Stimulated activated CD4-positive, alpha-beta T cell treated with anti-CD3 and anti-CD28 coated beads, Interleukin-1b, Interleukin-23, amount 100 ng/mL, for 4 hours (primary cell): Measurements from ENCODE around the gene PPP1R3E.
"Not testable (repeated sequence)": the region's sequence is repeated elsewhere in the genome, so short reads cannot be mapped to it uniquely, and the experiment has no call there.

Experiments used
- DNase-seq, 2 donors: peaks; one replicate each; pipeline ENCODE4 v3.0.0-alpha.2; 2020; ENCODE audit warnings: low read depth in 2 of 2

The PPP1R3E gene

DNA sequence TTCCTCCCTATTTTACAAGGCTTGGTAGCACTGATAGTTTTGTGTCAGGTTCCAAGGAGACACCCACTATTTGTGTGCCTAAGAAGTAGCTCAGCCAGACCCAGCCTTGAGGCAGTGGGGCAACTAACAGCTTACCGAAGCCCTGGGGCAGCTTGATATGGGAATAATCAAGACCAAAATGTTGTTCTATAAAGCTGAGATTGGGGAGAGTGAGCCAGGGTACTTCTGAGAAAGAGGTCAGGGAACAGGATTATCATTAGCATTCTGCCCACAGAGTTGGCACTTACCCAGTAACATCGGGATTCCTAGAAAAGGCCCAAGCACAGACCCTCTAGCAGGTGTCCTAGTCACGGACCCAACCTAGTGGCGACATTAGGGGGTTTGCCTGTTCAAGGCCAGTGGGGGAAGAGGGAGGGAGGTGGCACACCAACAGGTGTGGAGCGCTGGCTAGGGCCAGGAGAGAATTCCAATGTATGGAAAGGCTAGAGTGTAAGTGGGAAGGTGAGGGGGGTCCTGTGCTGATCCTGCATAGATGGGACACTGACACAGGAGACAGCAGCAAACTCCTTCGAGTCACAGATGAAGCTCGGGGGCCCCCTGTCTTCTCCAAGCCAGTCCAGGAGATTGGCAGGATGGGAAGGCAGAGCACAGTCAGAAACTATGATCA lies 4.9 kb downstream of the PPP1R3E start:
- DNase-seq = no peak

- DNase-seq = no peak
Measured at GRCh38 chr14:23297096-23297495, 5.6 kb downstream of the PPP1R3E start.

- no peak for DNase-seq
Measured at GRCh38 chr14:23296012-23296777, 6.5 kb downstream of the PPP1R3E start.

- DNase-seq = peak; percentile 31 to 32
Measured at GRCh38 chr14:23294734-23295561, 7.7 kb downstream of the PPP1R3E start.

- DNase-seq = no peak
Measured at GRCh38 chr14:23286902-23287479, 15.7 kb downstream of the PPP1R3E start.

- peak; percentile 93 to 98 for DNase-seq
Measured at GRCh38 chr14:23286020-23286901, 16.4 kb downstream of the PPP1R3E start, which contains the start of gene HOMEZ. Gene HOMEZ, minus strand, starts transcription at chr14:23286132. Its CDS starts 180 bp downstream, at chr14:23285952.

GRCh38 chr14:23285530-23286019 lies 17.1 kb downstream of the PPP1R3E start:
- DNase-seq = peak in 1 of 2 donors; percentile 15

- no peak for DNase-seq
Measured at GRCh38 chr14:23284654-23285529, 17.8 kb downstream of the PPP1R3E start.

DNA sequence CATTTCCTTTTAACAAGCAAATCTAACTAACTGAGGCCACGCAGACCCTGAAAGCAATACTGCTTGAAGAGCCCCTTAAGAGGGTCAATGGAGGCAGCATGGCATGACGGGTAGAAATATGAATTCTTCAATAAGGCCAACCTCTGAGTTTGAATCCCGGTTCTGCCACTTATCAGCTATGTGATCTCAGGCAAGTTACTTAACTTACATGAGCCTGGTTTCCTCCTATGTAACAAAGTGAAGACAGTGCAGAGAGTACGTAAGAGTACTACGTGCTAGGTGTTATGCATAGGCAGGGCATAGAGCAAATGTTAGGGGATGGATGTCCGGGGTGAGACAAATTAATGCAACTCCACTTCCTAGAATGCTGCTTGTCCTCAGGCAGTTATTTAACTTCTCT lies 21.4 kb downstream of the PPP1R3E start:
- no peak for DNase-seq

DNA sequence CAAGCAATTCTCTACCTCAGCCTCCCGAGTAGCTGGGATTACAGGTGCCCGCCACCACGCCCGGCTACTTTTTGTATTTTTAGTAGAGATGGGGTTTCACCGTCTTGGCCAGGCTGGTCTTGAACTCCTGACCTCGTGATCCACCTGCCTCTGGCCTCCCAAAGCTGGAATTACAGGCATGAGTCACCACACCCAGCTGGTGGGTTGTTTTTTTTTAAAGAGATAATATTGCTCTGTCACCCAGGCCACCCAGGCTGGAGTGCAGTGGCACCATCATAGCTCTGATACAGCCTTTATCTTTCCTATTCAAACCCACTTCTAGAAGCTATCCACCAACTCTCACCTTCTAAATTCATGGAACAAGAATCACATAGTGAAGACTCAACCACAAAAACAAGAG lies 24.7 kb downstream of the PPP1R3E start:
- DNase-seq = not testable (repeated sequence)

GRCh38 chr14:23277189-23277588 lies 25.5 kb downstream of the PPP1R3E start:
- no peak for DNase-seq

- DNase-seq = no peak
Measured at GRCh38 chr14:23275412-23275811, 27.2 kb downstream of the PPP1R3E start.

GRCh38 chr14:23269193-23269592 lies 33.5 kb downstream of the PPP1R3E start:
- no peak for DNase-seq

GRCh38 chr14:23260849-23261248 lies 41.8 kb downstream of the PPP1R3E start:
- not testable (repeated sequence) for DNase-seq

- DNase-seq = no peak
Measured at GRCh38 chr14:23259426-23259825, 43.2 kb downstream of the PPP1R3E start.

DNA sequence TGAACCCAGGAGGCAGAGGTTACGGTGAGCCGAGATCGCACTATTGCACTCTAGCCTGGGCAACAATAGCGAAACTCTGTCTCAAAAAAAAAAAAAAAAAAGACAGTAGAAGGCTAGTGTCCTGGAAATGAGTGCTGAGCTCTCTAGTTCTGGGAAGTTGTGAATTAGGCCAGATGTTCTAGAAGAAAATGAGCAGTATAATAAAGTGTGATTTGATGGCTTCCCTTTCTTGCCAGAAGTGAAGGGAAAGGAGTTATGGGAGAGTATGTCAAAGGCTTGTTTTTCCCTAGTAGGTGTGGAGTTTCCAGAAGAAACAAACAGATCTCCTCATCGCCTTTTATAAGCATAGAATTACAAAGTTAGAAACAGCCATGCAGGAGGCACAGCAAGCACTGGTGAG lies 44.4 kb downstream of the PPP1R3E start:
- no peak for DNase-seq

DNA sequence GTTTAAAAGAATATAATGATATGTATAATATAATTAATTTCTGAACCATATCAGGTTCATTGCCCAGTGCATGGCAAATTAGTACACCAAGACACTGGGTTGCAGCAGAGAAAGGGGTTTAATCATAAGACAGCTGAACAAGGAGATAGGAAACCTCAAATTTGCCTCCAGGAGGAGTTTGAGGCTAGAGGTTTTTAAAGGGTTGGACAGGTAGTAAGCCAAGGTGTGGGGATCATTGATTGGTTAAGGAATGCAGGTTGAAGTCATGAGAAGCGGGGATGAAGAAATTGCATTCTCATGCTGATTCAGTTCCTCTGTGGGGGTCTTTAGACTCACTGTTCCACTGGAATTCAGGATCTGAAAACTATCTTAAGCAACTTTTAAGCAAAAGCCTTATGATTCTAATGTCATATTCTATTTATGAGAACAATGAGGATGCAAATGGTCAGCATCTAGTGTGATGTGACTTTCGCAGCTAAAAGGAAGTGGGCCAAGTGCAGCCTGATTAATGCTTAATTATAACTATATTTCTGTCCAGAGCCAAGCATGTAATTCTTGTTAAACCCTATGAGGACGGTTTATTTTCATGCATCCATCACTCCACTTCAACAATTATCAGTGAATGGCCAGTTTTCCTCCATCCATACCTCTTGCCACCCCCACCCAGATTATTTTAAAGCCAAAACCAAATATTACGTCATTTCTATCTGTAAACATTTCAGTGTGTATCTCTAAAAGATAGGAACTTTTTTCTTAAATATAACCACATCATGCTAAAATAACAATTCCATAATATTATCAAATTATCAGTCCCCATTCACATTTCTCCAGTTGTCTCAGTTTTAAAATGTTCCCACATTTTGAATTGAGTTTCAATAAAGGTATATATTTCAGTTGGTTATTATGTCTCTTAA lies 50.0 kb downstream of the PPP1R3E start:
- no peak for DNase-seq

DNA sequence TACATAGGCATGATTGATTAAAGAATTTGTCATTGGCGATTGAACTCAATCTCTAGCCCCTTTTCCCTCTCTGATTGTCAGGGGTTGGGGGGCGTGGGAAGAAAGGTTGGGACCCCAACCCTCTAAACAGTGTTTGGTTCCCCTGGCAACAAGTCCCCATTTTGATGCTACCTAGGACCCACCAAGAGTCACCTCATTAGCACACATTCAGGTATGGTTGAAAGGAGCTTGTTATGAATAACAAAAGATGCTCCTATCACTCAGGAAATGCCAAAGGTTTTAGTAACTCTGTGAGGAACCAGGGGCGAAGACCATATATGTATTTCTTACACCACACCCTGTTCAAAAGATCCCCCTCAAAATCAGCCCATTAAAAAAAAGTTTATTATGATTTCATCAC lies 50.7 kb downstream of the PPP1R3E start:
- no peak for DNase-seq

DNA sequence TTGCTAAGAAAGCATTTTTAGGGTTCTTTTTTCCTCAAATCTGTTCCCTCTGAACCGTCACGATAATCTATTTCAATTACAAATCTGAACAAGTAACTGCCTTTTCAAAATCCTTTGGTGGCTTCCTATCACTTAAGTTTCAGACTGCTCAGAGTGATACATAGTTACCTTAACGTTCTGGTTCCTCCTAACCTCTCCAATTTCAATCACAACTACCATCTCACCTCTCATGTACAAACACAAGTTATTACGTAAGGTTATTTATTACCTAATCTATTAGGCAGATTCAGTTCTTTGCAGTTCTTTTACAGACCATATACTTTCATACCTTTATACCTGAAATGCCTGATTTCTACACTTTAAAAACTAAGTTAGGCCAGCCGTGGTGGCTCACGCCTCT lies 52.8 kb downstream of the PPP1R3E start:
- no peak for DNase-seq
